GM12864 (cell line): ENCODE results near the gene ALOX5AP.

Source experiments
- DNase-seq: peaks from one replicate; pipeline ENCODE4 v3.0.0-alpha.2; 2011; ENCODE audit warnings: low read depth
- H3K4me3 ChIP-seq: 2 replicates; pipeline ENCODE4 v1.5.1; 2011; ENCODE audit warnings: mild to moderate bottlenecking, low read depth, low read length, control low read depth
- TF ChIP-seq, protein P1 (sequence below): IDR thresholded peaks from 2 replicates; pipeline ENCODE4 v1.5.1; 2011; ENCODE audit warnings: low read depth, mild to moderate bottlenecking, moderate library complexity, low read length, control low read depth, inconsistent platforms; ENCODE audit errors: missing control alignments

The ALOX5AP gene

GRCh38 chr13:30721936-30722335, 13.4 kb upstream of the ALOX5AP start:
- DNase-seq = no peak
- H3K4me3 ChIP-seq = no peak overlapping the region
- TF ChIP-seq, protein P1, sequence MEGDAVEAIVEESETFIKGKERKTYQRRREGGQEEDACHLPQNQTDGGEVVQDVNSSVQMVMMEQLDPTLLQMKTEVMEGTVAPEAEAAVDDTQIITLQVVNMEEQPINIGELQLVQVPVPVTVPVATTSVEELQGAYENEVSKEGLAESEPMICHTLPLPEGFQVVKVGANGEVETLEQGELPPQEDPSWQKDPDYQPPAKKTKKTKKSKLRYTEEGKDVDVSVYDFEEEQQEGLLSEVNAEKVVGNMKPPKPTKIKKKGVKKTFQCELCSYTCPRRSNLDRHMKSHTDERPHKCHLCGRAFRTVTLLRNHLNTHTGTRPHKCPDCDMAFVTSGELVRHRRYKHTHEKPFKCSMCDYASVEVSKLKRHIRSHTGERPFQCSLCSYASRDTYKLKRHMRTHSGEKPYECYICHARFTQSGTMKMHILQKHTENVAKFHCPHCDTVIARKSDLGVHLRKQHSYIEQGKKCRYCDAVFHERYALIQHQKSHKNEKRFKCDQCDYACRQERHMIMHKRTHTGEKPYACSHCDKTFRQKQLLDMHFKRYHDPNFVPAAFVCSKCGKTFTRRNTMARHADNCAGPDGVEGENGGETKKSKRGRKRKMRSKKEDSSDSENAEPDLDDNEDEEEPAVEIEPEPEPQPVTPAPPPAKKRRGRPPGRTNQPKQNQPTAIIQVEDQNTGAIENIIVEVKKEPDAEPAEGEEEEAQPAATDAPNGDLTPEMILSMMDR = no peak

DNA sequence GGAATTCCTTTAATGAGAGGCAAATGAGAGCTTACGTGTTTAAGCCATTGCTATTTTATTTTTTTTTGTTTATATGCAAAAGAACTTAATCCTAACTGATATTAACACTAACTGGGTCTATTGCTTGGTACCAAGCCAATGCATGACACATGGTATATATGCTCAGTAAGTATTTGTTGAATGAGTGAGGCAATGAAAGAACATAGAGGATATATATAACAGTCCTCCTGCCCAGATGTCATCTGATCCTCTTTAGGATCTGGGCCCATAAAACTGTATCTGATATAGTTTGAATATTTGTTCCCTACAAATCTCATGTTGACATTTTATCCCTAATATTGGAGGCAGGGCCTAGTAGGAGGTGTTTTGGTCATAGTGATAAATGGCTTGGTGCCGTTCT, 13.0 kb upstream of the ALOX5AP start:
- DNase-seq = no peak
- no peak overlapping the region for H3K4me3 ChIP-seq
- TF ChIP-seq, protein P1 = no peak

GRCh38 chr13:30724778-30725177, 10.6 kb upstream of the ALOX5AP start:
- TF ChIP-seq, protein P1 = no peak
- no peak overlapping the region for H3K4me3 ChIP-seq
- no peak for DNase-seq

GRCh38 chr13:30725326-30726085, 9.8 kb upstream of the ALOX5AP start:
- TF ChIP-seq, protein P1 = no peak
- no peak for DNase-seq

DNA sequence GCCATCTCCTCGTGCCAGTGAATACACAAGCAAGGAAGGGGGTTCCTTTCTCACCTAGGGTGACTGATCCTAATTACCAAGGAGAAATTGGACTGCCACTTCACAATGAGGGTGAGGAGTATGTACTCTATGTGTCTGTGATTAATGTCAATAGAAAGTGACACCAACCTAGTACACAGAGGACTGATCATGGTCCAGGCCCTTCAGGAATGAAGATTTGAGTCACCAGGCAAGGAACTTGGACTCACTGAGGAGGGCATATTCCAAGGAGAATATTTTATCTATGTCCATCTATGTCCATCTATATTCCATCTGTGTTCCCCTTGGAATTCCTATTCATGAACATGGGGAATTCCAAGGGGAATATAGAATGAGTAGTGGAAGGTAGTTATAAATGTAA, 9.2 kb upstream of the ALOX5AP start:
- DNase-seq = no peak
- H3K4me3 ChIP-seq = no peak overlapping the region
- TF ChIP-seq, protein P1 = no peak

More at GRCh38 chr13:30725326-30726085, 9.8 kb upstream of the ALOX5AP start:
- H3K4me3 ChIP-seq = no peak overlapping the region

DNA sequence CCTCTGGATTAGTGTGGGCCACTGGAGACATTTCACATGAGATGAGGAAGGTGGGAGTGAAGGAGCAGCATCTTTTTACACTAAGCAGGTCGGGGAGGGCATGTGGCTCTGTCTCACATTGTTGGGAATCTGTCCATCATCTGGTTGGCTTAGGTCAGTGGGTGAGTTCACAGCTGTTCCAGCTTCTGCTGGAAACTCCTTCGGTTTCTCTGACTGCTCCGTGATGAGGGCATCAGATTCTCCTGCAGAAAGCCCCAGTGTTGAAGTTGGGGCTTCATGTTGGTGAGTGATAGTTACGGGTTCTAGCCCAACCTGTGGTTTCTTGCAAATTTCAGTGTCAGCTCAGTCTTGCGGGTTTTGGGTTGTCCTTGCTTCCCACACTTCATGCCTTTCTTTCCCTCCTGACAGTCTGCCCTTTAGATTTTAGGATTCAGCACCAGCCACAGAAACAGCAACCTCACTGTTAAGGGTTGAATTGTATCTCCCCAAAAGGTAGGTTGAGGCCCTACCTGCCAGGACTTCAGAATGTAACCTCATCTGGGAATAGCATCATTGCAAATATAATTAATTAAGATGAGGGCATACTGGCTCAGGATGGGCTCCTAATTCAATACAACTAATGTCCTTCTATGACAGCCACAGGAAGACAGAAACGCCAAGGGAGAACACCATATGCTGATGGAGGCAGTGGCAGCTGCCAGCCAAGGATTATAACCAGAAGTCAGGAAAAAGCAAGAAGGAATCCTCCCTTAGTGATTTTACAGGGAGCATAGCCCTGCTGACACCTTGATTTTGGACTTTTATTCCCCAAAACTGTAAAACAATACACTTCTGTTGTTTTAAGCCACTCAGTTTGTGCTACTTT, 7.6 kb upstream of the ALOX5AP start:
- TF ChIP-seq, protein P1 = no peak
- no peak overlapping the region for H3K4me3 ChIP-seq
- DNase-seq = no peak

DNA sequence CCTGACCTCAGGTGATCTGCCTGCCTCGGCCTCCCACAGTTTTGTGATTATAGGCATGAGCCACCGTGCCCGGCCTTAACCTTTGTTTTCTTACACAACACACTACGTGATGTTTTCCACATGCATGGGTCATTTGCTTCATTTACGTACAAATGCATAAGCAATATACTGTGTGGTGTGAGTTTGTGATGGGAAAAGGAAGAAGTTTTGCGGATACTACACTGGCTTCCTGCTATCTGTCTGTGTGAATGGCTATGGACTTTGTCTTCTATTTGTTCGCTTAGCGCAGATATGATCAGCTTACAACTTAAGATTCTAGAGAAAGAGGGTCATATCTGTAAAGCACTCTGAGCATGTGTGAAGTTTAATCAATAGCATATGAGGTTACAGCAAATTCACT, 5.5 kb upstream of the ALOX5AP start:
- DNase-seq = no peak
- TF ChIP-seq, protein P1 = no peak
- no peak overlapping the region for H3K4me3 ChIP-seq
